ENCODE results near the gene USP36.

DNA sequence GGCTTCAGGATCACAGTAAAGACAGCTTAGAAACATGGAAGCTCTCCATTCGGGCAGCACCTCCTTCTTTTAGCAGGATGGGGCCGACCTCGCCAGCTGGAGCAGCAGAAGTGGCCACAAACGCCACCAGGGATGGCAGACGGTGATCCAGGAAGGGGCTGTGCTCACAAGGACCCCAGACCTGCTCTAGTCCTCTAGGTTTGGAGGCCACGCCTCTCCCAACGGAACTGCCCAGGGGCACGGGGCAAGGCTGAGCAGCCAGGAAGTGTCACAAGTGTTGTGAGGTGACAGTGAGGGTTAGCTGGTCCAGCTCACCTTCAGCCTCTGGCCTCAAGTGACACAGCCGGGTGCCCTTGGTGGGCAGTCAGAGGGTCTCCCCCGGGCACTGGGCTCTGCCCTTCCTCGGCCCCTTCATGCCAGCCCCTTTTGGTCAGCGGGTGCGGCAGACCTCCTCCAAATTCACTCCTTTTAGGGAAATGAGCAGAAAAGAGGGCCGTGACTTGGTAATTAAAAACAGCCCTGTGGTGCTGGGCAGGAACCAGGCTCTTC is 42.0 kb upstream of the USP36 start:
- TF ChIP-seq, protein P1, sequence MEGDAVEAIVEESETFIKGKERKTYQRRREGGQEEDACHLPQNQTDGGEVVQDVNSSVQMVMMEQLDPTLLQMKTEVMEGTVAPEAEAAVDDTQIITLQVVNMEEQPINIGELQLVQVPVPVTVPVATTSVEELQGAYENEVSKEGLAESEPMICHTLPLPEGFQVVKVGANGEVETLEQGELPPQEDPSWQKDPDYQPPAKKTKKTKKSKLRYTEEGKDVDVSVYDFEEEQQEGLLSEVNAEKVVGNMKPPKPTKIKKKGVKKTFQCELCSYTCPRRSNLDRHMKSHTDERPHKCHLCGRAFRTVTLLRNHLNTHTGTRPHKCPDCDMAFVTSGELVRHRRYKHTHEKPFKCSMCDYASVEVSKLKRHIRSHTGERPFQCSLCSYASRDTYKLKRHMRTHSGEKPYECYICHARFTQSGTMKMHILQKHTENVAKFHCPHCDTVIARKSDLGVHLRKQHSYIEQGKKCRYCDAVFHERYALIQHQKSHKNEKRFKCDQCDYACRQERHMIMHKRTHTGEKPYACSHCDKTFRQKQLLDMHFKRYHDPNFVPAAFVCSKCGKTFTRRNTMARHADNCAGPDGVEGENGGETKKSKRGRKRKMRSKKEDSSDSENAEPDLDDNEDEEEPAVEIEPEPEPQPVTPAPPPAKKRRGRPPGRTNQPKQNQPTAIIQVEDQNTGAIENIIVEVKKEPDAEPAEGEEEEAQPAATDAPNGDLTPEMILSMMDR (IDR thresholded peaks at IDR 0.05), result no peak
- no peak for TF ChIP-seq POLR2A (IDR thresholded peaks at IDR 0.05)
